ENCODE measurements around the gene C1orf116.

GRCh38 chr1:207058878-207059867 is 26.6 kb upstream of the C1orf116 start:
- TF ChIP-seq, protein P1, sequence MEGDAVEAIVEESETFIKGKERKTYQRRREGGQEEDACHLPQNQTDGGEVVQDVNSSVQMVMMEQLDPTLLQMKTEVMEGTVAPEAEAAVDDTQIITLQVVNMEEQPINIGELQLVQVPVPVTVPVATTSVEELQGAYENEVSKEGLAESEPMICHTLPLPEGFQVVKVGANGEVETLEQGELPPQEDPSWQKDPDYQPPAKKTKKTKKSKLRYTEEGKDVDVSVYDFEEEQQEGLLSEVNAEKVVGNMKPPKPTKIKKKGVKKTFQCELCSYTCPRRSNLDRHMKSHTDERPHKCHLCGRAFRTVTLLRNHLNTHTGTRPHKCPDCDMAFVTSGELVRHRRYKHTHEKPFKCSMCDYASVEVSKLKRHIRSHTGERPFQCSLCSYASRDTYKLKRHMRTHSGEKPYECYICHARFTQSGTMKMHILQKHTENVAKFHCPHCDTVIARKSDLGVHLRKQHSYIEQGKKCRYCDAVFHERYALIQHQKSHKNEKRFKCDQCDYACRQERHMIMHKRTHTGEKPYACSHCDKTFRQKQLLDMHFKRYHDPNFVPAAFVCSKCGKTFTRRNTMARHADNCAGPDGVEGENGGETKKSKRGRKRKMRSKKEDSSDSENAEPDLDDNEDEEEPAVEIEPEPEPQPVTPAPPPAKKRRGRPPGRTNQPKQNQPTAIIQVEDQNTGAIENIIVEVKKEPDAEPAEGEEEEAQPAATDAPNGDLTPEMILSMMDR (IDR thresholded peaks at IDR 0.05) = no peak
- no peak for TF ChIP-seq POLR2AphosphoS5 (IDR thresholded peaks at IDR 0.05)

Data from prostate gland (tissue), 2 donors.